HG03575 (cell line): ENCODE results near the gene RNF149.
"Not testable (repeated sequence)": the region's sequence is repeated elsewhere in the genome, so short reads cannot be mapped to it uniquely, and the experiment has no call there.

ENCODE experiments used
- ATAC-seq: cut with Tn5 transposase; IDR thresholded peaks from one replicate; pipeline ENCODE4 v1.9.1; 2021; ENCODE audit not compliant: unreplicated experiment, insufficient number of reproducible peaks, low FRiP score; ENCODE audit errors: extremely low read depth

RNF149 gene, protein sequence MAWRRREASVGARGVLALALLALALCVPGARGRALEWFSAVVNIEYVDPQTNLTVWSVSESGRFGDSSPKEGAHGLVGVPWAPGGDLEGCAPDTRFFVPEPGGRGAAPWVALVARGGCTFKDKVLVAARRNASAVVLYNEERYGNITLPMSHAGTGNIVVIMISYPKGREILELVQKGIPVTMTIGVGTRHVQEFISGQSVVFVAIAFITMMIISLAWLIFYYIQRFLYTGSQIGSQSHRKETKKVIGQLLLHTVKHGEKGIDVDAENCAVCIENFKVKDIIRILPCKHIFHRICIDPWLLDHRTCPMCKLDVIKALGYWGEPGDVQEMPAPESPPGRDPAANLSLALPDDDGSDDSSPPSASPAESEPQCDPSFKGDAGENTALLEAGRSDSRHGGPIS

DNA sequence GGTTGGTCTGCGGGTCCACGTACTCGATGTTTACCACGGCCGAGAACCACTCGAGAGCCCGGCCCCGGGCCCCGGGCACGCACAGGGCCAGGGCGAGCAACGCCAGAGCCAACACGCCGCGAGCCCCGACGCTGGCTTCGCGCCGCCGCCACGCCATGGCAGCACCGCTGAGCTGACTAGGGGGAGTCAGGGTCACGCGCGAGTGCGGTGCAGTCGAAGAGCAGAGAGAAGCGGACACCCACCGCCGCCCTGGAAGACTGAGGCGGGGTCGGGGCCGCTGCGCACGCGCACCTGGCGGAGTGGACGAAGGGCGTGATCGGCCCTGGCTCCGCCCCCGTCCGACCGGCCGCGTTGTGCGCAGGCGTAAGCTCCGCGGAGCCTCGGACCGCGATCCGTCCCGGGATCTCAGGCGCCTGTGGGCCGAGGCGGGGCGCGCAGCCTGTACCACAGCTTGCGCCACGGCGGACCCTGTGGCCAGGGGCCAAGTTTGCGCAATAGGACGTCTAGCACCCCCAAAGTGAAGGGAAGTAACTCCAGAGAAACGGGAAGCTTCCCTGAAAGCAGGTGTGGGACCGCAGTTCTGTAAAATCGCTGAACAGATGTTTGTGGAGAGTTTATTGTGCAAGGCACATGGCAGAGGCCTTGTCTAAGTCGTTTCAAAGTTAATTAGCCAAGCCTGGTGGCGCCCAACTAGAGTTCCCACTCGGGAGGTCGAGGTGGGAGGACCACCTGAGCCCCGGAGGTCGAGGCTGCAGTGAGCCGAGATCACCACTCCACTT, at the start of gene RNF149:
RNF149 (minus strand) TSS at position 270 of the 779 bp plus-strand sequence; CDS start at position 157, 113 bp downstream.
- ATAC-seq, result no peak

- no peak for ATAC-seq
Measured at GRCh38 chr2:101357376-101357775, 48.9 kb upstream of the RNF149 start.

DNA sequence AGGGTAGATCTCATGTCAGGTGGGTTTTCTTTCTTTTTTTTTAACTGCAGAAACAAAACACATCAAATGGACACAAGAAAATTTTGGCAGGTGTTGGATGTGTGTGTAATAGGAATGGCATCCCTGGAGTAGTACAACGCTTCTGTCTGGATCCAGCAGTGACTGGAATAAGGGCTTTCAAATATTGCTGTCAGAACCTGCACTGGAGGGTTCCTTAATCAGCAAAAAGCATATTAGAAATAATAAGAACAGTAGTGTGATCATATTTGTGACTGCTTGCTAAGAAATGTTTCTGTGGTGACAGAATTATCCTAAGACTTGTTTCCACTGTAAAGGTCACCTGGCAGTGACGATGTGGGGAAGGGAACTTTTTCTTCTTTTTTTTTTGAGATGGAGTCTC, 48.0 kb upstream of the RNF149 start:
- no peak for ATAC-seq

GRCh38 chr2:101356055-101356454, 47.6 kb upstream of the RNF149 start:
- no peak for ATAC-seq

DNA sequence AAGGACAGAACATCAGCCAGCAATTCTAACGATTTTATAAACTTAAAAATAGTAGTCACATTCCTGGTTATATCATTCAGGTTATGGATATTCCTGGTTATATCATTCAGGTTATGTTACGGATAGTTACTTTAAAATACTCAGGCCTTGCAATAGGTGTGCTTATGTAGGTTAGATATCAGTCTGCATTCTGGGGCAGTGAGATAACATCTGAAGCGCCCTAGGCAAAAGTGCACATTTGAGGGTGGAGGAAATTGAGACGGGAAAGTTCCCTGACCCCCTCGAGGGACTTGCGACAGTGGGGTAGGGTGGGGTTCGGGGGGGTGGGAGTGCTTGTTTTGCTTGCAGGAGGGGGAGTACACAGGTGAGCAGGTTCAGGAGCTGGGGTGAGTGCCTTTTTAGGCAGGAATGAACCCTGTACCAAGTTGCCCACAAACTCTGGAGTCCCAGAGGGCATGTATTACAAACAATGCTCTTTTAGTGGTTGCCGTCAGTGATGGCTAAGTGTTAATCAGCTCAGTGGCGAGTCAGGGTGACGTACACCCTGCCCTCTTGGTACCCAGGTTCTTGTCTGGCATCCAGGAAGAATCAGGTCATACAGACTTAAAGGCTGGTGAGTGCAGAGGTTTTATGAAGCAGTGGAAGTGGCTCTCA, 47.0 kb upstream of the RNF149 start:
- ATAC-seq, result no peak

DNA sequence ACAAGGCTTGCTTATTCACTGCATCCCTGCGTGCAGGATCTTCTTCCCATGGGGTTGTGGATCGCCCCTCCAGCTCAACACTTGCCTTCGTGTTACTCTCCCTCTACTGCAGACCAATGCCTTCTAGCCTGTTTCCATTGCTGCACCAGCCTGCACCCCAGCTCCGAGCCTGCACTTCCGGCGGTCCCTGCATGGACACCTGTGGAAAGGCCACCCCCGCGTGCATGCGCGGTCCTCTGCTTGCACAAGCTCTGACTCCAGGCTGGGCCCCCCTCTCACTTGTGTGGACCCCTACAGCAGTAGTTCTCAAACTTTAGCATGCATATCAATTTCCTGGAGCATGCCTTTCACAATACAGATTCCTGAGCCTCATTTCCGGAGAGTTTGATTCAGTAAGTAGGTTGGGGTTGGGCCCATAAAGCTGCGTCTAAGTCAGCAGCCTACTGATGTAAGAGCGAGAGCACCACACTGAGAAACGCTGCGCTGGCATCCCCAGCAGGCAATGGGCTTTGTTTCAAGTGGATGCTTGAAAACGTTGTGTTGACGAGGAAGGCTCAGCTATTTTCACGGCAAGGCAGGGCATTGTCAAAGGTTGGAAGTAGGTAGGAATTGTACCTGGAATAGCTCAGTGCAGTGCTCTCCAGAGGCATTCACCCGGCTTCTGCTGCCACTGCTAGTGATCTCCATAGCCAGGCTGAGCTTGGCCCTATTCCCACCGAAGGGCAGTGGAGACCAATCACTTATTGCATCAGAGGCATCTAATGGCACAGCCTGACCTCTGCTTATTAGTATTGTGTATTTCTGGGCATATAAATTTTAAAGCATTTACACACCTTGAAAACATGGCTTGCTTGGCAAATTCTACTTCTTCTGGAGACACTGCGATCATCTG, 46.2 kb upstream of the RNF149 start:
- no peak for ATAC-seq

GRCh38 chr2:101352631-101353030, 44.1 kb upstream of the RNF149 start:
- ATAC-seq, result not testable (repeated sequence)

- ATAC-seq, result no peak
Measured at GRCh38 chr2:101351207-101351606, 42.7 kb upstream of the RNF149 start.

DNA sequence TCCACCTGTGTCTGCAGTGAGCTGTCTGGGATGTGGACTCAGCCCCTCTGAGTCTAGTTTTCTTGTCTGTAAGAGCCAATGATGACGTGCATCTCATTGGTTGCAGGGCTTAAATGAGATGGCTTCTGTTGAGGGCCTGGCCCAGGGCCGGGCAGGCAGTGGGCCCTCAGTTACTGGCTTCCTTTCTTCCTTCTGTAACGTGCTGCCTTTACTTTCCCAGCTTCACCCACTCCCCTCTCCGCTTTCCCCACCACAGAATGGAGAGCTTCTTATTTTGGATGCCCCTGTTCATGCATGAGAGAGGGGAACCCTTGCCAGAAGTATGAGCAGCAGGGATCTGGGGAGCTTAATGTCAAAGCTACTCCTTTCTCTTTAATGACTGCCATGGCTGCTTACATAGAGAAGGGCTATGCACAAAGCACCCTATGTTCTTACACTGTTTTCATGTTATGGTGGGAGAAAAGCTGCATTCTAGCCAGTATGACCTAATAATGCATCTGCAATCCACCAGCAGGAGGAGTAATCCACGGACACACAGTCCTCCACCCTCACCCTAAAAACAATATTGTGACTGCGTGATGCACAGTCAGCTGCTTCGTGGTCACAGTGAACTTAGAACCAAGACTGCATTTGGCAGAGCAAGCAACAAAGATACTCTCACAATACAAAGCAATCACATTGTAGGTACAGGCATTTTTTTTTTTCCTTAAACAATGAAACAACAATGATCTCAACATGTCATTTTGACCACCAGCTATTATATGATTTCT, 41.6 kb upstream of the RNF149 start:
- no peak for ATAC-seq

DNA sequence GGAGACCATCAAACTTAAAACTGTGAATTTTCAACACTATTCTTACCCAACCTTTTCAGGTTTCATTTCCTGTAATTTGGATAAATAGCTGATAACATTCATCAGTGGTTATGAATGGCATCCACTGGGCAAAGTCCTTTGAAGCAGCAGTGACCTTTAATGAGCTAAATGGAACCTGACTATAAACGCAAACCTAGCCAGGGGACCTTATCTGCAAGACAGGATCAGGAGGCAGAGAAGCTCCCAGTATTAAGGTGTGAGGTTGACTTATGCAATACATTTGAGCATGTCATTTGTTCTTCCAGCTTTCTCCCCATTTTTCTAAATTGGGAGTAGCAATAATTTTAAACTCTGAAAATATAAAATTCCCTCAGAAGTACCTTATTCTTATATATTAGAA, 40.4 kb upstream of the RNF149 start:
- ATAC-seq, result no peak

- no peak for ATAC-seq
Measured at GRCh38 chr2:101346909-101347308, 38.4 kb upstream of the RNF149 start.

GRCh38 chr2:101344137-101344536, 35.6 kb upstream of the RNF149 start:
- no peak for ATAC-seq

GRCh38 chr2:101342625-101343008, 34.1 kb upstream of the RNF149 start:
- ATAC-seq, result no peak

DNA sequence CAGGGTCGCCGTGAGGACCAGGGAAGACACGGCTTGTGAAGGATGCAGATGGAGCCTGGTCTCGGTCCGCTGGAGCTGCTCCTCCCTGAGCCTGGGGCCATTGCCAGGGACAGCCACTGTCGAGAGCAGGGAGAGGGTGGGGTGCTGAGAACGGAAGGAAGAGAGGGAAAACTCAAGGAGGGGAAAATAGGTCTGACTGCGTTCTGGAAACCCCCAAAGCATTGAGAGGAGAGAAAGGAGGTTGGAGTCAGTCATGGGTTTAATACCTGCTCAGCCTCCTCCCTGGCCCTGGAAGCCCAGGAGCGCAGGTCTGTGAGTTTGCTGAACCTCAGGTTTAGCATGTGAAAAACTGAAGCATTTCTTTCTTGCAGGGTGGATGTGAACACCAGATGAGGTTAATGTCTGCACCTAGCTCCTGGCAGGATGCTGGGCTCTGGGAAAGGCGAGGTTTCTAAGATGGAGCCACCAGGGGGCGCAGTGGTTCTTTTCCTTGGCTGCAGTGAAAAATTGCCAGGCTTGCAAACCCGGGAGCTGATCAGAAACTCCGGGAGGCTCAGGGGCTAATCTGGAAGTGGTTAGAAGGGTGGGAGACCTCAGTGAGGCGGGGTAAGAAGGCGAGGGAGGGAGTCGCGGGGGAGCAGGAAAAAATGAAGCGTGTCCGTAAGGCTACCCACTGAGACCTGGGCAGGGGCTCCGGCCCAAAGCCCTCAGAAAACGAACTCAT, 33.6 kb upstream of the RNF149 start:
- ATAC-seq, result no peak

DNA sequence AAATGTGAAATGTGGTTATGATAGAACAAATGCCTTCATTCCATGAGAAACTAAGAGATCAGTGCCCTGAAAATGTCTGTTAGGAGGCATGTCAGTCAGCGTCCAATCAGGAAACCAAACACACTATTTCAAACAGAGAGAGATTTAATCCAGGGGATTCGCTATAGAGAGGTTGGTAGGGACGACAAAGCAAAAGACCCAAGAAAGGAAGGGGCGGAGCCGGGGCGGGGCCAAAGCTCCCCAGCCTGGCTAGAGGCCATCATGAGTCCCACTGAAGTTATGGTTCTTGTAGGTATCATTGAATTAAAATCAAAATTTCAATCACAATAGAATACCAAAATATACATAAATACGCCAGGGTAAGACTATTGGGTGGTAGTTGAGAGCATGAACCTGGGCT, 32.9 kb upstream of the RNF149 start:
- no peak for ATAC-seq

DNA sequence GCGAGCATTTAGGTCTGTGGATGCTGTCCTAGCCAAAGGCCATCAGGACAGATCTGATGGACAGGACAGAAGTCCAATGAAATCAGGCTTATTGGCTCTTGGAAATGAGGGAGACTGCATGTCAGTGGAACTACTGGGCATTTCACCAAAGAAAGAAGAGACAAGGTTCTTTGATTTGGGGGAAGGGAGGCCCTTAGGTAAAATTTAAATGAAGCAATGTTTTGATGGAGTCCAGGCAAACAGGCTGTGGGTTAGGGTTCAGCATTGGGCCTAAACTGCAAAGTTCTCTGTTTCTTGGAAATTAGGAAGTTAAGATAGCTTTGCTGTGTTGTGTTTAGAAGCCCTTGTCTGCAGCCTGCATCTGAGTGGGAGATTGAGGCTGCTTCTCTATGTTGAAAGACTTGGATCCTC, 31.6 kb upstream of the RNF149 start:
- ATAC-seq, result no peak

GRCh38 chr2:101339266-101339880, 30.9 kb upstream of the RNF149 start:
- no peak for ATAC-seq
